NOMO-1 (cell line): ENCODE results near the gene MMGT1.
"Not testable (repeated sequence)": the region's sequence is repeated elsewhere in the genome, so short reads cannot be mapped to it uniquely, and the experiment has no call there.

Experiments
- DNase-seq, 2 experiments: peaks; one replicate each; lab custom pipeline; 2025; ENCODE audit not compliant: unreplicated experiment in 2 of 2; lab: John Stamatoyannopoulos, UW

Gene MMGT1

DNA sequence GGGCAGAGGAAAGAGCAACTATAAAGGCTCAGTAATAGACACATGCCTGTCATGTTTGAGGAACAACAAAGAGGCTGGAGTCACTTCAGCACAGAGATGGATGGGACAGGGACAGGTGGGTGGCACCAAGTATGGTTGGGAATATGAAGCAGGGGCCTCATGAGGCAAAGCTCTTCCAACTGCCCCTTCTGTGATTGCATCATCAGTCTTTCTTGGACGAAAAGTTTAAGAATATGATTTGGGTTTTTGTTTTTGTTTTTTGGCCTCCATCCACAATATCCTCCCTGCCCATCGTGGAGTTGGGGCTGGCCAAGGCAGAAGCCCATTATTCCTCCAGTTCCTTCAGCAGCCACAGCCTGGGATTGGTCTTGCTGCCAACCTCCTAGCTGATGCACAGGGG, 45.9 kb downstream of the MMGT1 start:
- DNase-seq, result no peak

- no peak for DNase-seq
Measured at GRCh38 chrX:135923353-135923752, 50.4 kb downstream of the MMGT1 start.

GRCh38 chrX:135920516-135920915, 53.3 kb downstream of the MMGT1 start:
- not testable (repeated sequence) for DNase-seq

- DNase-seq, result no peak
Measured at GRCh38 chrX:135914404-135914803, 59.4 kb downstream of the MMGT1 start.
